ENCODE results near the gene OR9K2.

Gene OR9K2

GRCh38 chr12:55126106-55126505 lies at the start of gene OR9K2:
Gene OR9K2, plus strand, starts transcription at chr12:55126406. Its CDS starts 3,429 bp downstream, at chr12:55129835.
- TF ChIP-seq POLR2A (IDR thresholded peaks at IDR 0.05; ENCODE audit: extremely low read depth, insufficient read length) (no peak), CTCF (IDR thresholded peaks at IDR 0.05; ENCODE audit: low read depth, low read length) (no peak), MYC (IDR thresholded peaks at IDR 0.05; ENCODE audit: low read depth, low read length) (no peak), MAX (IDR thresholded peaks at IDR 0.05; ENCODE audit: low read depth, low read length) (no peak)
- H3K4me3 ChIP-seq (ENCODE audit: low read depth, low read length) = no peak within 1 kb of the TSS
- no peak for DNase-seq (ENCODE audit: low read depth)

DNA sequence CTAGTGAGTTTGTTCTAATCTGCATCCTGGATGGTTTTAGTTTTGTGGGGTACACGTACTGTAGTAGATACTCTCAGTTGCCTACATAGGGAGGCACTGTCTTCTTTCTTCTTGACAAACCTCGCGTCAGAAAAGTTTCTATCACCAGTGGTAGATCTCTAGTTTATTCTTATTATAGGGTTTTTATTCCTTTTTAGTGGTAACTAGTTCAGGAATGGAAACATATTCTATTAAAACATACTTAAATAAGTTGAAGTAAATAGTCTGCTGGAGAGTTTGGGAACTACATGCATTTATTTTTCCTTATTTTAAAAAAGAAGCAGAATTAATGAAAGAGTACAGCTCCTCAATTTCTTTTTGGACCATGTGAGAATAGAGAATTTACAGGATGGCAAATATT lies 33.6 kb upstream of the OR9K2 start:
- H3K4me3 ChIP-seq (ENCODE audit: low read depth, low read length) = no peak overlapping the region
- no peak for DNase-seq (ENCODE audit: low read depth)
- TF ChIP-seq POLR2A (IDR thresholded peaks at IDR 0.05; ENCODE audit: extremely low read depth, insufficient read length) = no peak
- TF ChIP-seq CTCF (IDR thresholded peaks at IDR 0.05; ENCODE audit: low read depth, low read length) = no peak
- no peak for TF ChIP-seq MYC (IDR thresholded peaks at IDR 0.05; ENCODE audit: low read depth, low read length)

DNA sequence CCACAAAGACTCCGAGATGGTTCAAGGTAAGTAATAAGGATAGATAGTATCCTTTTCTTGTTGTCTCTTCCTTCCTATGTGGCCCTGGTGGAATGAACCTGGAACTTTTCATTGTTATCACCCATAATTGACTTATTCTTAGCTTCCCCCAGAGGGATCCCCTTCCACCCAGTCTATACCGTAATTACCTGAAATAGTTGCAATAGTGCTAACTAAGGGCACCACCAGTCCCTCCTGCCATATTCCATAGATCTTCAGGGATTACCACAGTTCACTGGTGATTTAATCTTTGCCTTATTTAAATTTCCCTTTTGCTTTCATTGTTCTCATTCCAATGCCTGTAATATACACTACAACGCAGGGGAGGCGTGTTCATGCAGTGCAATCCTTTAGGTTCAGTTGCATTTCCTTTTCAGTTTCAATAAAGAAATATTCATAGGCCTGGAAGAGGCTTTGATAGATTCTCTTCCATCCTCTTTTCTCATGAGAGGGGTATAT lies 13.8 kb upstream of the OR9K2 start:
- no peak for DNase-seq (ENCODE audit: low read depth)
- H3K4me3 ChIP-seq (ENCODE audit: low read depth, low read length) = no peak overlapping the region
- TF ChIP-seq CTCF (IDR thresholded peaks at IDR 0.05; ENCODE audit: low read depth, low read length) (no peak), MYC (IDR thresholded peaks at IDR 0.05; ENCODE audit: low read depth, low read length) (no peak), POLR2A (IDR thresholded peaks at IDR 0.05; ENCODE audit: extremely low read depth, insufficient read length) (no peak)

DNA sequence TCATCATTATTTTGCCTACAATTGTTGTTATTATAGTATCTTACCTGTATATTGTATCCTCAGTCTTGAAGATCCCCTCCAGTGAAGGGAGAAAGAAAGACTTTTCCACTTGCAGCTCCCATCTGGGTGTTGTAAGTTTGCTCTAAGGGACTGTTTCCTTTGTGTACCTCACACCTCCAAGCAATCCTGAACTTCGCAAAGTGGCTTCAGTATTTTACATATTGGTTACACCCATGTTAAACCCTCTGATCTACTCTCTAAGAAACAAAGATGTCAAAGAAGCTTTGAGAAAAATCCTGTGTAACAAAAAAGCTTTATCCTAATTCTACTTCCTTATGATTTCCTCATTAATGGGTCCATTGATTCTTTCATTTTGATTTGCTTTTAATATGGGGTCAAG lies 10.1 kb upstream of the OR9K2 start:
- no peak for DNase-seq (ENCODE audit: low read depth)
- TF ChIP-seq MYC (IDR thresholded peaks at IDR 0.05; ENCODE audit: low read depth, low read length) (no peak), POLR2A (IDR thresholded peaks at IDR 0.05; ENCODE audit: extremely low read depth, insufficient read length) (no peak), CTCF (IDR thresholded peaks at IDR 0.05; ENCODE audit: low read depth, low read length) (no peak), MAX (IDR thresholded peaks at IDR 0.05; ENCODE audit: low read depth, low read length) (no peak)

GRCh38 chr12:55132816-55133215 lies 6.6 kb downstream of the OR9K2 start:
- DNase-seq (ENCODE audit: low read depth) = peak; percentile 1
- TF ChIP-seq MAX (IDR thresholded peaks at IDR 0.05; ENCODE audit: low read depth, low read length) = no peak
- no peak for TF ChIP-seq MYC (IDR thresholded peaks at IDR 0.05; ENCODE audit: low read depth, low read length)
- no peak for TF ChIP-seq POLR2A (IDR thresholded peaks at IDR 0.05; ENCODE audit: extremely low read depth, insufficient read length)
- TF ChIP-seq CTCF (IDR thresholded peaks at IDR 0.05; ENCODE audit: low read depth, low read length) = peak; percentile 9
- H3K4me3 ChIP-seq (ENCODE audit: low read depth, low read length) = no peak overlapping the region

More for the DNA sequence above, 10.1 kb upstream of the OR9K2 start:
- no peak overlapping the region for H3K4me3 ChIP-seq (ENCODE audit: low read depth, low read length)
